ENCODE data around the gene RB1.
A peak's percentile ranks its signal among the peaks of the same experiment; 100 is the strongest.

The RB1 gene

GRCh38 chr13:48303359-48304142 lies at the start of gene RB1:
Gene RB1 (plus strand): TSS chr13:48303751. CDS start chr13:48303913, 162 bp downstream.
- Mint-ChIP-seq H3K36me3 (ENCODE audit: low read depth) (peaks cover 44% of the 10 kb centered on the region), H3K4me1 (ENCODE audit: low read depth) (peaks cover 33% of the 10 kb centered on the region), H3K27ac (peak within 1 kb of the TSS; percentile 95), H3K4me3 (peak within 1 kb of the TSS; percentile 77), H3K9me3 (no peaks in the 10 kb centered on the region), H3K27me3 (no peaks in the 10 kb centered on the region)
- intact Hi-C loops (cut with micrococcal nuclease) = loop anchor here (1.0 to 5.0 kb wide), 2 partner anchors 41 to 70 kb away; partner anchors contain the start of gene ITM2B

- Mint-ChIP-seq H3K36me3 (ENCODE audit: low read depth) (peaks cover 82% of the 10 kb centered on the region), H3K4me1 (ENCODE audit: low read depth) (peaks cover 12% of the 10 kb centered on the region), H3K9me3 (no peaks in the 10 kb centered on the region), H3K27me3 (no peaks in the 10 kb centered on the region), H3K4me3 (no peak overlapping the region), H3K27ac (no peak overlapping the region)
- intact Hi-C loops (cut with micrococcal nuclease) = no loop called here
Measured at GRCh38 chr13:48253849-48254248, 49.7 kb upstream of the RB1 start.

- intact Hi-C loops (cut with micrococcal nuclease) = no loop called here
- Mint-ChIP-seq H3K27me3 (no peaks in the 10 kb centered on the region), H3K27ac (no peak overlapping the region), H3K36me3 (ENCODE audit: low read depth) (peaks cover 85% of the 10 kb centered on the region), H3K4me3 (no peak overlapping the region), H3K4me1 (ENCODE audit: low read depth) (peaks cover 19% of the 10 kb centered on the region), H3K9me3 (no peaks in the 10 kb centered on the region)
Measured at GRCh38 chr13:48255090-48255489, 48.5 kb upstream of the RB1 start.

DNA sequence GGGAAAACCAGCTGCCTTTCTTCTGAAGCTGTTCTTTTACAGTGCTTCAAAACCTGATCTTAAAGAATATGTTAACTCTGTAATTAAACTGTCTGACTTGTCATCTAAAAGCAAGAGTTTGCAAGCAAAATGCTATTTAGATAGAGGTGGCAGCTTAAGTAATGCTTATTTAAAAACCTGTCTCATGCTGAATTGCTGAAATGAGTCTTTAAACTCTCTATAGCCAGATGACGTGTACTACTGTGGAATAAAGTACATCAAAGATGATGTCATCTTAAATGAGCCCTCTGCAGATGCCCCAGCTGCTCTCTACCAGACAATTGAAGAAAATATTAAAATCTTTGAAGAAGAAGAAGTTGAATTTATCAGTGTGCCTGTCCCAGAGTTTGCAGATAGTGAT lies 47.6 kb upstream of the RB1 start:
- H3K27me3 Mint-ChIP-seq = no peaks in the 10 kb centered on the region
- no peak overlapping the region for H3K27ac Mint-ChIP-seq
- peaks cover 21% of the 10 kb centered on the region for H3K4me1 Mint-ChIP-seq (ENCODE audit: low read depth)

DNA sequence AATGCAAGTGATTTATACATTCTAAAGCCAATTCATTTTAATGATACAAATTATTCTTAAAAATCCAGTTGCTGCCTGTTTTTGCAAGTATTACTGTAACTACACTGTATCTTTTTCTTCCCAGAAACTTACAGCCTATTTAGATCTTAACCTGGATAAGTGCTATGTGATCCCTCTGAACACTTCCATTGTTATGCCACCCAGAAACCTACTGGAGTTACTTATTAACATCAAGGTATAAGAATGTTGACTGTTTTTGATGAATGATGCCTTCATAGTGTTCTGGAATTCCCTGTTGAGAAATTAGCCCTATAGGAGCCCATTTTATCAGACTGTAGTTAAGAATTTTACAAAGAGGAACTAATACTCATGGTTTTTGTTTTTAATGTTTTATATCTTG lies 45.5 kb upstream of the RB1 start:
- Mint-ChIP-seq H3K36me3 (ENCODE audit: low read depth) (peaks cover 89% of the 10 kb centered on the region), H3K4me1 (ENCODE audit: low read depth) (peaks cover 22% of the 10 kb centered on the region), H3K27me3 (no peaks in the 10 kb centered on the region), H3K9me3 (no peaks in the 10 kb centered on the region), H3K27ac (no peak overlapping the region), H3K4me3 (no peak overlapping the region)
- intact Hi-C loops (cut with micrococcal nuclease) = no loop called here

More for the DNA sequence above, 47.6 kb upstream of the RB1 start:
- intact Hi-C loops (cut with micrococcal nuclease) = no loop called here
- Mint-ChIP-seq H3K4me3 (no peak overlapping the region), H3K9me3 (no peaks in the 10 kb centered on the region), H3K36me3 (ENCODE audit: low read depth) (peaks cover 85% of the 10 kb centered on the region)

GRCh38 chr13:48258430-48258829 lies 45.1 kb upstream of the RB1 start:
- peaks cover 26% of the 10 kb centered on the region for H3K4me1 Mint-ChIP-seq (ENCODE audit: low read depth)
- intact Hi-C loops (cut with micrococcal nuclease) = no loop called here
- H3K4me3 Mint-ChIP-seq = no peak overlapping the region
- no peak overlapping the region for H3K27ac Mint-ChIP-seq
- no peaks in the 10 kb centered on the region for H3K9me3 Mint-ChIP-seq
- peaks cover 92% of the 10 kb centered on the region for H3K36me3 Mint-ChIP-seq (ENCODE audit: low read depth)
- no peaks in the 10 kb centered on the region for H3K27me3 Mint-ChIP-seq

DNA sequence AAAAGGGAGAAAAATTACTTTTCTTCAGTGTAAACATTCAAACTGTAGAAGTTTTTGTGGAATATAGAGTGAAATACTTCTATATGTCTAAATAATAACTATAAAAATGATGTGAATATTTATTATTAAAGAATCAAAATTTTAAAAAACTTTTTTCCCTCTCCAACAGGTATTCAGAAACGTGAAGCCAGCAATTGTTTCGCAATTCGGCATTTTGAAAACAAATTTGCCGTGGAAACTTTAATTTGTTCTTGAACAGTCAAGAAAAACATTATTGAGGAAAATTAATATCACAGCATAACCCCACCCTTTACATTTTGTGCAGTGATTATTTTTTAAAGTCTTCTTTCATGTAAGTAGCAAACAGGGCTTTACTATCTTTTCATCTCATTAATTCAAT lies 42.6 kb upstream of the RB1 start:
- Mint-ChIP-seq H3K27me3 (no peaks in the 10 kb centered on the region), H3K27ac (no peak overlapping the region), H3K4me1 (ENCODE audit: low read depth) (peaks cover 45% of the 10 kb centered on the region), H3K36me3 (ENCODE audit: low read depth) (peaks cover 87% of the 10 kb centered on the region), H3K4me3 (no peak overlapping the region), H3K9me3 (no peaks in the 10 kb centered on the region)
- intact Hi-C loops (cut with micrococcal nuclease) = loop anchor here (5.0 kb wide), 1 partner anchor 41 kb away; the partner anchor contains the start of gene RB1

DNA sequence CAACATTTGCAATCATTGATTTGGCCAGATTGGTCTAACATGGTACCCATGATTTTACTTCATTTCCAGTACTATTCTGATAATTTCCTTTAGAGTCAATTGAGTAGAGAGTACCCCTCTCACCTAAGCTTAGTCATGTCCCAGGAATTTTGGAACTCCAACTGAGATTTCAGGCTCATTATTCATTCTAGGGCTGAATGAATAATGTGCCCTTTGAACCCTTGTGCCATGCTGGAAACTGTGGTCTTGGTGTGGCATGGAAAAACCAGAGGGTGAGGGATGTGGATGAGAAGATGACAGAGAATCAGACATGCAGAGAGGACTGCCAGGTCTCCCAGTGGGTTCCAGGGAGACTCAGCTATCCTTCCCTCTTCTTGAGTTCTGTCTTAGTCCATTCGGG lies 40.4 kb upstream of the RB1 start:
- intact Hi-C loops (cut with micrococcal nuclease) = loop anchor here (5.0 kb wide), 1 partner anchor 39 kb away; the partner anchor contains the start of gene RB1
- no peaks in the 10 kb centered on the region for H3K27me3 Mint-ChIP-seq
- H3K36me3 Mint-ChIP-seq (ENCODE audit: low read depth) = peaks cover 79% of the 10 kb centered on the region
- no peak overlapping the region for H3K4me3 Mint-ChIP-seq
- peaks cover 51% of the 10 kb centered on the region for H3K4me1 Mint-ChIP-seq (ENCODE audit: low read depth)
- no peaks in the 10 kb centered on the region for H3K9me3 Mint-ChIP-seq
- H3K27ac Mint-ChIP-seq = peak overlapping the region; percentile 69

- Mint-ChIP-seq H3K27ac (peak overlapping the region; percentile 69), H3K27me3 (no peaks in the 10 kb centered on the region), H3K4me3 (no peak overlapping the region), H3K4me1 (ENCODE audit: low read depth) (peaks cover 50% of the 10 kb centered on the region), H3K9me3 (no peaks in the 10 kb centered on the region), H3K36me3 (ENCODE audit: low read depth) (peaks cover 80% of the 10 kb centered on the region)
- intact Hi-C loops (cut with micrococcal nuclease) = loop anchor here (5.0 kb wide), 1 partner anchor 38 kb away; the partner anchor contains the start of gene RB1
Measured at GRCh38 chr13:48264058-48264457, 39.5 kb upstream of the RB1 start.

GRCh38 chr13:48265217-48265815 lies 38.2 kb upstream of the RB1 start:
- no peaks in the 10 kb centered on the region for H3K27me3 Mint-ChIP-seq
- peaks cover 80% of the 10 kb centered on the region for H3K36me3 Mint-ChIP-seq (ENCODE audit: low read depth)
- no peaks in the 10 kb centered on the region for H3K9me3 Mint-ChIP-seq
- H3K4me3 Mint-ChIP-seq = peak overlapping the region; percentile 57
- intact Hi-C loops (cut with micrococcal nuclease) = no loop called here
- peak overlapping the region; percentile 74 for H3K27ac Mint-ChIP-seq
- peaks cover 44% of the 10 kb centered on the region for H3K4me1 Mint-ChIP-seq (ENCODE audit: low read depth)

- Mint-ChIP-seq H3K4me3 (no peak overlapping the region), H3K4me1 (ENCODE audit: low read depth) (peaks cover 44% of the 10 kb centered on the region), H3K36me3 (ENCODE audit: low read depth) (peaks cover 76% of the 10 kb centered on the region), H3K27ac (peak overlapping the region; percentile 74), H3K27me3 (no peaks in the 10 kb centered on the region), H3K9me3 (no peaks in the 10 kb centered on the region)
- intact Hi-C loops (cut with micrococcal nuclease) = no loop called here
Measured at GRCh38 chr13:48266150-48266549, 37.4 kb upstream of the RB1 start.

GRCh38 chr13:48266701-48267639 lies 36.6 kb upstream of the RB1 start:
- H3K4me3 Mint-ChIP-seq = no peak overlapping the region
- intact Hi-C loops (cut with micrococcal nuclease) = no loop called here
- peaks cover 72% of the 10 kb centered on the region for H3K36me3 Mint-ChIP-seq (ENCODE audit: low read depth)
- peaks cover 44% of the 10 kb centered on the region for H3K4me1 Mint-ChIP-seq (ENCODE audit: low read depth)
- H3K9me3 Mint-ChIP-seq = no peaks in the 10 kb centered on the region
- H3K27me3 Mint-ChIP-seq = no peaks in the 10 kb centered on the region
- H3K27ac Mint-ChIP-seq = no peak overlapping the region

GRCh38 chr13:48268019-48268418 lies 35.5 kb upstream of the RB1 start:
- Mint-ChIP-seq H3K9me3 (no peaks in the 10 kb centered on the region), H3K27ac (no peak overlapping the region), H3K36me3 (ENCODE audit: low read depth) (peaks cover 67% of the 10 kb centered on the region), H3K27me3 (no peaks in the 10 kb centered on the region), H3K4me1 (ENCODE audit: low read depth) (peaks cover 36% of the 10 kb centered on the region), H3K4me3 (no peak overlapping the region)
- intact Hi-C loops (cut with micrococcal nuclease) = no loop called here

Data from dendritic cell treated with granulocyte-macrophage colony-stimulating factor and Interleukin-4, amounts not matched to agents 40 ng/mL and 50 ng/mL, for 4 days (primary cell).